NB4 (cell line): Measurements from ENCODE around the gene GULP1.

Experiments used
- CTCF ChIP-seq: IDR thresholded peaks from one replicate; pipeline ENCODE4 v1.5.1; 2012; ENCODE audit warnings: low read depth, low read length
- POLR2A ChIP-seq: IDR thresholded peaks from 2 replicates; pipeline ENCODE4 v1.6.1; 2011; ENCODE audit warnings: mild to moderate bottlenecking; ENCODE audit not compliant: insufficient read length; ENCODE audit errors: extremely low read depth
- TF ChIP-seq, protein P1 (sequence below): IDR thresholded peaks from 2 replicates; pipeline ENCODE4 v1.6.1; 2011; ENCODE audit warnings: low read depth, low read length

- no peak for TF ChIP-seq CTCF
- TF ChIP-seq POLR2A: no peak
- TF ChIP-seq, protein P1, sequence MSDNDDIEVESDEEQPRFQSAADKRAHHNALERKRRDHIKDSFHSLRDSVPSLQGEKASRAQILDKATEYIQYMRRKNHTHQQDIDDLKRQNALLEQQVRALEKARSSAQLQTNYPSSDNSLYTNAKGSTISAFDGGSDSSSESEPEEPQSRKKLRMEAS: no peak
These were observed 22.7 kb upstream of the GULP1 start for GRCh38 chr2:188269004-188269403.
